Activated naive CD4-positive, alpha-beta T cell treated with anti-CD3 and anti-CD28 coated beads, Interleukin-2, amount 10 ng/mL, durations not matched to agents 7 days and 5 days (primary cell): ENCODE measurements around the gene CWF19L1.
"Not testable (repeated sequence)": the region's sequence is repeated elsewhere in the genome, so short reads cannot be mapped to it uniquely, and the experiment has no call there.

Experiments
- CTCF ChIA-PET: fragments of 350-600 bp; sonication (Branson Sonifier 250); formaldehyde crosslinking; loops from one replicate; lab custom pipeline; 2021; ENCODE audit warnings: antibody characterized with exemption; lab: Charles Lee
- DNase-seq: peaks from one replicate; pipeline ENCODE4 v3.0.0-alpha.2; 2020
- H3K27ac Mint-ChIP-seq: one replicate; pipeline ENCODE4 v1.8.0; 2021; ENCODE audit warnings: mild to moderate bottlenecking, moderate library complexity, mixed read lengths
- H3K27me3 Mint-ChIP-seq: one replicate; pipeline ENCODE4 v1.8.0; 2021; ENCODE audit warnings: mild to moderate bottlenecking, mixed read lengths
- H3K36me3 Mint-ChIP-seq: one replicate; pipeline ENCODE4 v1.8.0; 2021; ENCODE audit warnings: mixed read lengths
- H3K4me1 Mint-ChIP-seq: one replicate; pipeline ENCODE4 v1.8.0; 2021; ENCODE audit warnings: mixed read lengths
- H3K4me3 Mint-ChIP-seq: one replicate; pipeline ENCODE4 v1.8.0; 2021; ENCODE audit warnings: mild to moderate bottlenecking, moderate library complexity, mixed read lengths
- H3K9me3 Mint-ChIP-seq: one replicate; pipeline ENCODE4 v1.8.0; 2021; ENCODE audit warnings: mixed read lengths

Gene CWF19L1

DNA sequence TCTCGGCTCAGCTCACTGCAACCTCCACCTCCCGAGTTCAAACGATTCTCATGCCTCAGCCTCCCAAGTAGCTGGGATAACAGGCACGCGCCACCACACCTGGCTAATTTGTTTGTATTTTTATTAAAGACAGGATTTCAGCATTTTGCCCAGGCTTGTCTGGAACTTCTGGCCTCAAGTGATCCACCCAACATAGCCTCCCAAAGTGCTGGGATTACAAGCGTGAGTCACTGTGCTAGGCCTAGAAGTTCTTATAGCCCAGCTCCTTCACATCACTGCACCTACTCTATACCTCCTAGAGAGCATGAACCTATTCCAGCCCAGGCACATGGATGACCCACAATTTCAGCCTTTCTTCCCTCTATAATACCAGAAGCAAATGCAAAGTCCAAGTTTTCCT lies 20.3 kb upstream of the CWF19L1 start:
- peaks cover 18% of the 10 kb centered on the region for H3K36me3 Mint-ChIP-seq
- no peak for DNase-seq
- H3K27me3 Mint-ChIP-seq, result peaks cover 22% of the 10 kb centered on the region
- H3K4me3 Mint-ChIP-seq, result no peak overlapping the region
- peaks cover 29% of the 10 kb centered on the region for H3K4me1 Mint-ChIP-seq
- H3K27ac Mint-ChIP-seq, result peak overlapping the region; percentile 4
- CTCF ChIA-PET, result interaction anchor here (1.1 kb wide), 1 partner anchor 9 kb away, joined by 3 read pairs; no protein-coding TSS in a partner anchor
- no peaks in the 10 kb centered on the region for H3K9me3 Mint-ChIP-seq

DNA sequence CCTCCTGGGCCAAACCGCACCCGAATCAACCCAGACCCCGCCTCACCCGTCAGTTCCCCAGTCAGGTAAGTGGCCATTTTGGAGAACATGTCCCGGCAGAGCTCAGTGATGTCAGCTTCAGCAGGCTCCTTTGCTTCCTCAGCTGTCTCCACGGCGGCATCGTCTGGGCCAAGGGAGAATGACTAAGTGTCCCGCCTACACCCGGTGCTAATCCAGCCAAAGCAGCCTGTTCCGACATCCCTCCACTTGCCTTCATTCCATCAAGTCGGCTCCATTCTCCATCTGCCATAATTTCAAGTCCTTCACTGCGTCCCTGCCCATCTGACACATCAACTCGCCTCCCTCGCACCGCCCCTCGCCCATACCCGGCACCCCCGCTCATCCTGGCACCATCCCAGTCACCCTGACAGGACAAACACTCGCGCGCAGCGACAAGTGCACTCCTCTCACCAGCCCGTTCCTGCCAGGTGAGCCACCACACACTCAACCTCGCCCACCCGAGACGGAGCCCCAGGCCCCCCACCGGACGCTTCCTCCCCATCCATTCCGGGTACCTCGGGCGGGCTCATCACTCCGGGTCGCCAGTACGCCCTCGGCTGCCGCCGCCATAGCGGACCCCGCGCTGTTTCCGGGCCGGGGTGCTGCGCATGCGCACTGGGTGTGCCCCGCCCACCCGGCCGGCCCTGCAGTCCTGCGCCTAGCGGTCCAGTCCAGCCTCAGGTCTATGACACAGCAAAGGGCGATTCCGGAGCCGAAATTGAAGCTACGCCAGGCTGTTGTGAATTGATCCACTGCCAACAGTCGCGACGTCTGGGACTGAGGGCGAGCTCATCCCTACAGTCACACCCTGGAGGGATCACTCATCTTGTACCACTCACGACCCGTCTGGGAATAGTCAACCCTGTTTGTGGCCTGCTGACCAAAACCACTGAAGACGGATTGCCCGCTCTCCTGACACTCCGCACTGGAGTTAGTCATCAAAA lies 18.9 kb upstream of the CWF19L1 start, which contains the start of gene BLOC1S2:
Gene BLOC1S2, minus strand, starts transcription at position 630 of the 983 bp plus-strand sequence. Its CDS starts 21 bp downstream, at position 609.
- H3K27me3 Mint-ChIP-seq, result peaks cover 15% of the 10 kb centered on the region
- H3K4me1 Mint-ChIP-seq, result peaks cover 29% of the 10 kb centered on the region
- no peaks in the 10 kb centered on the region for H3K9me3 Mint-ChIP-seq
- peak within 1 kb of the TSS; percentile 96 for H3K27ac Mint-ChIP-seq
- CTCF ChIA-PET, result no interaction called here
- H3K4me3 Mint-ChIP-seq, result peak within 1 kb of the TSS; percentile 98
- DNase-seq, result peak; percentile 87
- H3K36me3 Mint-ChIP-seq, result peaks cover 18% of the 10 kb centered on the region

DNA sequence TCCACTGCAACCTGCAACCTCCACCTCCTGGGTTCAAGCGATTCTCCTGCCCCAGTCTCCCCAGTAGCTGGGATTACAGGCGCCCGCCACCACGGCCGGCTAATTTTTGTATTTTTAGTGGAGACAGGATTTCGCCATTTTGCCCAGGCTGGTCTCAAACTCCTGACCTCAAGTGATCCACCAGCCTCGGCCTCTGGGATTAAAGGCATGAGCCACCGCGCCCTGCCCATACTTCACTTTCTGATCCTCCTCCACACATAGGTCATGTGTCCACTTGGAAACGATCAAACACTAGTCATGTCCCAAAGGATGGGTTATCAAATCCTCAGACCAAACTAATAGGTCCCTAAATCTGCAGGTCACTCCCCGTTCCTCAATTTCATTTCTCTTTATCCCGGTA lies 17.9 kb upstream of the CWF19L1 start:
- H3K4me3 Mint-ChIP-seq, result peak overlapping the region; percentile 98
- H3K9me3 Mint-ChIP-seq, CTCF ChIA-PET, H3K27me3 Mint-ChIP-seq, DNase-seq: not testable (repeated sequence)
- H3K27ac Mint-ChIP-seq, result peak overlapping the region; percentile 96
- peaks cover 24% of the 10 kb centered on the region for H3K36me3 Mint-ChIP-seq
- H3K4me1 Mint-ChIP-seq, result peaks cover 31% of the 10 kb centered on the region

DNA sequence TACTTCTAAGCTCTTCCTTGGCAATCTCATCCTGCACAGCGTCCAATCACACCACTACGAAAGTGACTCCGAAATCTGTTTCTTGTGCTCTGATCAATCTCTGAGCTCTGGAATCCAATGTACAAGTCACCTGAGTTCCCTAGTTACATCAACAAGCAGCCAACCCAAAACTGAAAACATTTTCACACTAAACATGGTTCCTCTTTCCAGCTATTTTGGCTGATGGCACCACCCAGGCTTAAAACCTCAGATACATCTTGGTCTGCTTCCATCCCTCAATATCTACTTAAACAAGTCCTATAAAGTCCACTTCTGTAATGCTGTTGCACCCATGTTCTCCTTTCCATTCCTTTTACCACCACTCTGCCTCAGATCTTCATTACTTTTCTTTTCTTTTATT lies 15.5 kb upstream of the CWF19L1 start:
- no peaks in the 10 kb centered on the region for H3K9me3 Mint-ChIP-seq
- H3K36me3 Mint-ChIP-seq, result peaks cover 35% of the 10 kb centered on the region
- no peak for DNase-seq
- no peaks in the 10 kb centered on the region for H3K27me3 Mint-ChIP-seq
- peaks cover 31% of the 10 kb centered on the region for H3K4me1 Mint-ChIP-seq
- CTCF ChIA-PET, result interaction anchor here (0.5 to 1.2 kb wide), 2 partner anchors 14 to 56 kb away, joined by 3 read pairs; no protein-coding TSS in a partner anchor
- H3K27ac Mint-ChIP-seq, result no peak overlapping the region
- no peak overlapping the region for H3K4me3 Mint-ChIP-seq

DNA sequence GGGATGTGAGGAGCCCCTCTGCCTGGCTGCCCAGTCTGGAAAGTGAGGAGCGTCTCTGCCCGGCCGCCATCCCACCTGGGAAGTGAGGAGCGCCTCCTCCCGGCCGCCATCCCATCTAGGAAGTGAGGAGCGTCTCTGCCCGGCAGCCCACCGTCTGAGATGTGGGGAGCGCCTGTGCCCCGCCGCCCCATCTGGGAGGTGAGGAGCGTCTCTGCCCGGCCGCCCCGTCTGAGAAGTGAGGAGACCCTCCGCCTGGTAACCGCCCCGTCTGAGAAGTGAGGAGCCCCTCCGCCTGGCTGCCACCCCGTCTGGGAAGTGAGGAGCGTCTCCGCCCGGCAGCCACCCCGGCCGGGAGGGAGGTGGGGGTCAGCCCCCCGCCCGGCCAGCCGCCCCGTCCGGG lies 9.5 kb upstream of the CWF19L1 start:
- H3K27ac Mint-ChIP-seq, H3K9me3 Mint-ChIP-seq, H3K4me1 Mint-ChIP-seq, DNase-seq, H3K27me3 Mint-ChIP-seq, H3K4me3 Mint-ChIP-seq, CTCF ChIA-PET: not testable (repeated sequence)
- H3K36me3 Mint-ChIP-seq, result peaks cover 42% of the 10 kb centered on the region

DNA sequence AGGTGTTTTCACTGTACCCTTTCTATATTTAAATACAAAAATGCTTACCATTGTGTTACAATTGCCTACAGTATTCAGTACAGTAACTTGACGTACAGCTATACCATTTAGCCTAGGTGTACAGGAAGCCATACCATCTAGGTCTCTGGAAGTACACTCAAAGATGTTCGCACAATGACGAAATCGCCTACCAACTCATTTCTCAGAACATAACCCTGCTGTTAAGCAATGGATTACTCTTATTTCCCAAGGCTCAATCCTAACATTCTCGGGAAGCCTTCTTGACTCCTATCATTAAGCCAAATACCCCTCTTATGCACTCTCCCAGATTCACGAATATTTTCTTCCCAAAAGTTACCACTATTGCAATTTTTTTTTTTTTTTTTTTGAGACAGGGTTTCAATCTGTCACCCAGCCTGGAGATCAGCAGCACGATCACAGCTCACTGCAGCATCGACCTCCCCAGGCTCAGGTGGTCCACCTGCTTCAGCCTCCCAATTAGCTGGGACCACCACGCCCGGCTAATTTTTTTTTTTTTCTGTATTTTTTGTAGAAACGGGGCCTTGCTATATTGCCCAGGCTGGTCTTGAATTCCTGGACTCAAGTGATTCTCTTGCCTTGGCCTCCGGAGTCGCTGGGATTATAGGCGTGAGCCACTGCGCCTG lies 1.5 kb downstream of the CWF19L1 start:
- H3K36me3 Mint-ChIP-seq, result peaks cover 10% of the 10 kb centered on the region
- no peak for DNase-seq
- H3K27ac Mint-ChIP-seq, result peak overlapping the region; percentile 26
- CTCF ChIA-PET, result no interaction called here
- no peaks in the 10 kb centered on the region for H3K9me3 Mint-ChIP-seq
- no peaks in the 10 kb centered on the region for H3K27me3 Mint-ChIP-seq
- H3K4me3 Mint-ChIP-seq, result peak overlapping the region; percentile 100
- peaks cover 33% of the 10 kb centered on the region for H3K4me1 Mint-ChIP-seq

DNA sequence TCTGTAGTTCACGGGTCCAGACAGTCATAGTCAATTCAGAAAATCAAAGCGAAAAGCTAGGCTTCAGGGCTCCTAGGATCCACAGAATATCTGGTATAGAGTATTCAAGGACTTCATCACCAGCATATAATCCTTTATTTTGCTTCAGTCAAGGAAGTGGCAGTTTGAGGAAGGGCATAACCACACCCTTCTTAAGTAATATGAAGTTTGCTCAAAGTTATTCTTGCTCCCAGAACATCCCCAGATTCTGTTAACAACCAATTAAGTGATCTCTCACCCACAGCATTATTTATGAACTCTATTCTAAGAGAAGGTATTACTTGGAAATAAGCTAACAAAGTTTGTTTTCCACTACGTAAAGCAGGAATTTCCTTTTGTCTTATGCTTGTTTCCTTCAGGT lies 13.2 kb downstream of the CWF19L1 start:
- DNase-seq, result no peak
- no peaks in the 10 kb centered on the region for H3K4me1 Mint-ChIP-seq
- no peak overlapping the region for H3K27ac Mint-ChIP-seq
- peaks cover 55% of the 10 kb centered on the region for H3K36me3 Mint-ChIP-seq
- H3K27me3 Mint-ChIP-seq, result no peaks in the 10 kb centered on the region
- CTCF ChIA-PET, result no interaction called here
- H3K4me3 Mint-ChIP-seq, result no peak overlapping the region
- H3K9me3 Mint-ChIP-seq, result no peaks in the 10 kb centered on the region

DNA sequence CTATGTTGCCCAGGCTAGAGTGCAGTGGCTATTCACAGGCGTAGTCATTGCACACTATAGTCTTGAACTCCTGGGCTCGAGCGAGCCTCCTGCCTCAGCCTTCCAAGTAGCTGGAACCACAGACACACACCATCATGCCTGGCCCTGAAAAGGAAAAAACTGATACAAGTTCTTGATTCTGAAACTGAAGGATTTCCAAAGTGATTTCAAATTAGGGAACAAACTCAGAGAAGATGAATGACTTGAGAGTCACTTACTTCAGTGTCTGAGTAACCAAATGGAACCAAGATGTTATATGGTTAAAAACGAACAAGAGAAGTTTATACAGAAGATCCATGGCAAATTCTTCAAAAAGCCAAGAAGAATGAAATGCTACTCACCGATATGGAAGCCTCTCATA lies 14.4 kb downstream of the CWF19L1 start:
- no peaks in the 10 kb centered on the region for H3K27me3 Mint-ChIP-seq
- H3K36me3 Mint-ChIP-seq, result peaks cover 57% of the 10 kb centered on the region
- no peaks in the 10 kb centered on the region for H3K4me1 Mint-ChIP-seq
- DNase-seq, result no peak
- H3K9me3 Mint-ChIP-seq, result no peaks in the 10 kb centered on the region
- H3K4me3 Mint-ChIP-seq, result no peak overlapping the region
- no peak overlapping the region for H3K27ac Mint-ChIP-seq
- CTCF ChIA-PET, result no interaction called here

DNA sequence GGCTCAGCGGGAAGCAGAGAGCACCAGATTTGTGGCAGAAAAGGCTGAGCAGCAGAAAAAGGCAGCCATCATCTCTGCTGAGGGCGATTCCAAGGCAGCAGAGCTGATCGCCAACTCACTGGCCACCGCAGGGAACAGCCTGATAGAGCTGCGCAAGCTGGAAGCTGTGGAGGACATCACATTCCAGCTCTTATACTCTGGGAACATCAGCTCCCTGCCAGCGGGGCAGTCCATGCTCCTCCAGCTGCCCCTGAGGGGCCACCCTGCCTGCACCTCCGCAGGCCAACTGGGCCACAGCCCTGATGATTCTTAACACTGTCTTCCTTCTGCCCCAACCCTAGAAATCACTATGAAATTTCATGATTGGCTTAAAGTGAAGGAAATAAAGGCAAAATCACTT lies 18.6 kb downstream of the CWF19L1 start:
- H3K36me3 Mint-ChIP-seq, result peaks cover 49% of the 10 kb centered on the region

DNA sequence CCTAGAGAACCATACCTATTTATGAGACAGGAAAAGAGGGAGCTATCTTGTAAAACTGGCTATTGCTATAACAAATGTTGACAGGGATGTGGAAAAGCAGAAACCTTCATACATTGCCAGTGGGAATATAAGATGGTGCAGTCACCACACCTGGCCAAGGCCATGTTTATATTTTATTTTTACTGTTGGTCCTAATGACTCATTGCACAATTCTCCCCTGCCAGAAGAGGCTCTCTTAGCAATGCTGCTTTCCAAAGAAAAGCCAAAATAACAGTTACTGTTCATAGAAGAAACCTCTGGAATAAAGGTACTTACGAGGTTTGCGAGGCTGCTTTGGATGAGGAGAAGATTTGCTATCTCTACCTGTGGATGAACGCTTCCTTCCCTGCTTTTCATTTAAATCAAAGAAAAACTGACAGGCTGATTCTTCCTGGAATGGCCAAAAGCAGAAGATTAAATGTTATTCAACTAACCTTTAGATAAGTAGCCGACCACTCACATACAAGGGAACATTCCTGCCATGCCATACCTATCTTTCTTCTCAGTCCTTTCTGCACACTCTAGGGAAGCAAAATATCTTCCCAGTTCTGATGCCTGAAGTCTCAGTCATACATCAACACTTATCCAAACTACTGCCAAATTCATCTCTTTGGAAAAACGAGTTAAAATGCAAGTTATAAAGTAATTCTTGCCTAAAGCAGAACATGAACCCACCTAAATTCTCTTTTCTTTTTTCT lies 21.8 kb downstream of the CWF19L1 start:
- CTCF ChIA-PET, result interaction anchor here (0.9 kb wide), 1 partner anchor 15 kb away, joined by 3 read pairs; no protein-coding TSS in a partner anchor

More for the DNA sequence above, 18.6 kb downstream of the CWF19L1 start:
- no peak for DNase-seq
- no peak overlapping the region for H3K4me3 Mint-ChIP-seq
- no peaks in the 10 kb centered on the region for H3K9me3 Mint-ChIP-seq
- CTCF ChIA-PET, result interaction anchor here (1.8 kb wide), 1 partner anchor 9 kb away, joined by 3 read pairs; no protein-coding TSS in a partner anchor
- no peaks in the 10 kb centered on the region for H3K27me3 Mint-ChIP-seq
- no peaks in the 10 kb centered on the region for H3K4me1 Mint-ChIP-seq
- no peak overlapping the region for H3K27ac Mint-ChIP-seq

DNA sequence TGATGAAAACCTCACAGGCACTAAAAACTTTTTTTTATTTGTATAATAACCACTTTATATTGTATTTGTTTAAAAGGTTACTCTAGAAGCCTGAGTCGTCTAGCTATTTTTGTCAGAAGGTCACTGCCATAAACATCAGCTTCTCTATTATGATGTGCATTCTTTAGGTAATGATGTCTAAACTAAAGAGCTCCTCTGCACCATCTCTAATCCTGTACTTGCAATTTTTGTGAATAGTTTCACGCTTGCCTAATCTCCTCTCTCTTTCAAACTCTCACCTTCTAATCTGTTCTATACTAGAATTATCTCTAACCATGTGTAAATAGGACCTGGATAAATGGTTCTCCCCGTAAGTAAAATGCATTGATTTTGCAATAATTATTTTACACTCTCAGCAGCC lies 27.6 kb downstream of the CWF19L1 start:
- CTCF ChIA-PET, result interaction anchor here (0.6 to 1.1 kb wide), 8 partner anchors 9 to 394 kb away, joined by 3 to 8 read pairs (median 4); partner anchors contain the start of gene CHUK
- Mint-ChIP-seq H3K27me3 (no peaks in the 10 kb centered on the region), H3K4me1 (no peaks in the 10 kb centered on the region), H3K9me3 (no peaks in the 10 kb centered on the region), H3K4me3 (no peak overlapping the region), H3K27ac (no peak overlapping the region), H3K36me3 (peaks cover 41% of the 10 kb centered on the region)
- no peak for DNase-seq

More for the DNA sequence above, 21.8 kb downstream of the CWF19L1 start:
- Mint-ChIP-seq H3K27me3 (no peaks in the 10 kb centered on the region), H3K4me1 (no peaks in the 10 kb centered on the region), H3K27ac (no peak overlapping the region), H3K4me3 (no peak overlapping the region), H3K9me3 (no peaks in the 10 kb centered on the region), H3K36me3 (peaks cover 47% of the 10 kb centered on the region)
- DNase-seq, result no peak

DNA sequence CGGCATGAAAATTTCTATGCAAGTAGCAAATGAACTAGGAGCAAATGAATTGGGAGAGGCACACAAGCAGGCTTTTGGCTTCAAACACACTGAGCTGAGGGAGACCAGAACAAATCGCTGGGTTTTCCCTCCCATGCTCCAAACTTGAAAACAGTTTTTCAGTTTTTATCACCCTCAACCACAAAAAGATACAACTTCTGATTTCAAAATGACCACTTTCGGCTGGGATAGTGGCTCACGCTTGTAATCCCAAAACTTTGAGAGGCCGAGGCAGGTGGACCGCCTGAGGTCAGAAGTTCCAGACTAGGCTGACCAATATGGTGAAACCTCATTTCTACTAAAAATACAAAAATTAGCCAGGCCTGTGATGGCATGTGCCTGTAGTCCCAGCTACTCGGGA lies 29.0 kb downstream of the CWF19L1 start:
- DNase-seq, result no peak
- Mint-ChIP-seq H3K9me3 (no peaks in the 10 kb centered on the region), H3K4me3 (no peak overlapping the region), H3K36me3 (peaks cover 43% of the 10 kb centered on the region), H3K27ac (no peak overlapping the region), H3K4me1 (no peaks in the 10 kb centered on the region), H3K27me3 (no peaks in the 10 kb centered on the region)
- CTCF ChIA-PET, result no interaction called here

DNA sequence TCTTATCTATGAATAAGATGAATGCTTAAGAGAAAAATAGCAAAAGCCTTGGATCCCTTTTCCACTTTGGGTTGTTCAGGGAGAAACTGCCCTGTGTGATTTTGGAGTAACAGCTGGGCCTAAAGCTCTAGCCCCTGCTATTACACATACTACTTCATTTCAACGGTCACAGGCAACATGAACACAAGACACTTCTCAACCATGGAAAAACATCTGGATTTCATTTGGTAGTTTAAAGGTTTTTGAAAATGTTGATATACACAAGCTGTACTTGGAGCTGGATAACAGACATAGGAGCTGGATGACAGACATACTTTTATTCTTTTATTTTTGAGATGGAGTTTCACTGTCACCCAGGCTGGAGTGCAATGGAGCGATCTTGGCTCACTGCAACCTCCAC lies 35.3 kb downstream of the CWF19L1 start:
- CTCF ChIA-PET, result interaction anchor here (1.0 to 1.2 kb wide), 2 partner anchors 9 to 17 kb away, joined by 3 to 4 read pairs; no protein-coding TSS in a partner anchor
- H3K27ac Mint-ChIP-seq, result no peak overlapping the region
- no peak for DNase-seq
- peaks cover 26% of the 10 kb centered on the region for H3K4me1 Mint-ChIP-seq
- peaks cover 28% of the 10 kb centered on the region for H3K36me3 Mint-ChIP-seq
- H3K9me3 Mint-ChIP-seq, result no peaks in the 10 kb centered on the region
- H3K27me3 Mint-ChIP-seq, result no peaks in the 10 kb centered on the region
- no peak overlapping the region for H3K4me3 Mint-ChIP-seq
